ENCODE results near the gene CCDC63.
A peak's percentile ranks its signal among the peaks of the same experiment; 100 is the strongest.

CCDC63 gene

GRCh38 chr12:110860833-110861296 is 14.1 kb downstream of the CCDC63 start:
- no peak overlapping the region for H3K4me3 ChIP-seq (replicated peaks; ENCODE audit: low read depth, low read length)
- peak; percentile 27 for DNase-seq (ENCODE audit: low read depth)
- TF ChIP-seq CTCF (IDR thresholded peaks at IDR 0.05; ENCODE audit: low read length, missing control alignments), result no peak

GRCh38 chr12:110861729-110862128 is 14.9 kb downstream of the CCDC63 start:
- TF ChIP-seq CTCF (IDR thresholded peaks at IDR 0.05; ENCODE audit: low read length, missing control alignments), result no peak
- DNase-seq (ENCODE audit: low read depth), result no peak
- no peak overlapping the region for H3K4me3 ChIP-seq (replicated peaks; ENCODE audit: low read depth, low read length)

GRCh38 chr12:110862329-110862728 is 15.5 kb downstream of the CCDC63 start:
- DNase-seq (ENCODE audit: low read depth), result no peak
- no peak for TF ChIP-seq CTCF (IDR thresholded peaks at IDR 0.05; ENCODE audit: low read length, missing control alignments)
- H3K4me3 ChIP-seq (replicated peaks; ENCODE audit: low read depth, low read length), result no peak overlapping the region

DNA sequence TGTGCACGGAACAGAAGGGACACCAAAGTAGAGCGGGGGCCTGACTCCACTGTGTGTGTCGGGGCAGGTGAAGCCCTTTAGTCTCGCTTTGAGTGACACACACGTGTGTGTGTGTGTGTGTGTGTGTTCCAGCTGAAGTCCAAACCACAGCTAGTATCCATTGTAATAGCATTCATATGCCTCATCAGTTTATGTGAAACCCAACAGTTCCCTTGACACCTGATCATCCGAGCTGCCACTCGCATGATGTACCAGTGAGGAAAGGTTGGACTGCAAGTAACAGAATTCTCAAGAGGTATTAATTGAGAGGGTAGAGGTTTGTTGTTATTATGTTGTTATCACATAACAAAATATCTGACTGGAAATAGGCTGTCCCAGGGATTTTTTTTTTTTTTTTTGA is 16.4 kb downstream of the CCDC63 start:
- no peak for TF ChIP-seq CTCF (IDR thresholded peaks at IDR 0.05; ENCODE audit: low read length, missing control alignments)
- no peak for DNase-seq (ENCODE audit: low read depth)
- no peak overlapping the region for H3K4me3 ChIP-seq (replicated peaks; ENCODE audit: low read depth, low read length)

GRCh38 chr12:110865521-110865920 is 18.7 kb downstream of the CCDC63 start:
- no peak overlapping the region for H3K4me3 ChIP-seq (replicated peaks; ENCODE audit: low read depth, low read length)
- TF ChIP-seq CTCF (IDR thresholded peaks at IDR 0.05; ENCODE audit: low read length, missing control alignments), result no peak
- DNase-seq (ENCODE audit: low read depth), result no peak

- no peak for TF ChIP-seq CTCF (IDR thresholded peaks at IDR 0.05; ENCODE audit: low read length, missing control alignments)
- H3K4me3 ChIP-seq (replicated peaks; ENCODE audit: low read depth, low read length), result no peak overlapping the region
- DNase-seq (ENCODE audit: low read depth), result no peak
Measured at GRCh38 chr12:110869026-110869425, 22.2 kb downstream of the CCDC63 start.

GRCh38 chr12:110869803-110870202 is 23.0 kb downstream of the CCDC63 start:
- no peak overlapping the region for H3K4me3 ChIP-seq (replicated peaks; ENCODE audit: low read depth, low read length)
- DNase-seq (ENCODE audit: low read depth), result no peak
- TF ChIP-seq CTCF (IDR thresholded peaks at IDR 0.05; ENCODE audit: low read length, missing control alignments), result no peak
